ENCODE results near the gene SPATA45.

GRCh38 chr1:212871976-212872375 lies 24.5 kb upstream of the SPATA45 start:
- no peak for TF ChIP-seq CTCF (IDR thresholded peaks at IDR 0.05)
- TF ChIP-seq POLR2A (IDR thresholded peaks at IDR 0.05) = no peak
